ENCODE data around the gene FBXL15.

Gene FBXL15

GRCh38 chr10:102424916-102425315, 4.3 kb downstream of the FBXL15 start:
- no peak overlapping the region for H3K4me3 ChIP-seq (ENCODE audit: low read depth, low read length)

GRCh38 chr10:102425444-102425843, 4.8 kb downstream of the FBXL15 start:
- H3K4me3 ChIP-seq (ENCODE audit: low read depth, low read length) = no peak overlapping the region

- no peak overlapping the region for H3K4me3 ChIP-seq (ENCODE audit: low read depth, low read length)
These were observed 6.2 kb downstream of the FBXL15 start for GRCh38 chr10:102426803-102427287.

DNA sequence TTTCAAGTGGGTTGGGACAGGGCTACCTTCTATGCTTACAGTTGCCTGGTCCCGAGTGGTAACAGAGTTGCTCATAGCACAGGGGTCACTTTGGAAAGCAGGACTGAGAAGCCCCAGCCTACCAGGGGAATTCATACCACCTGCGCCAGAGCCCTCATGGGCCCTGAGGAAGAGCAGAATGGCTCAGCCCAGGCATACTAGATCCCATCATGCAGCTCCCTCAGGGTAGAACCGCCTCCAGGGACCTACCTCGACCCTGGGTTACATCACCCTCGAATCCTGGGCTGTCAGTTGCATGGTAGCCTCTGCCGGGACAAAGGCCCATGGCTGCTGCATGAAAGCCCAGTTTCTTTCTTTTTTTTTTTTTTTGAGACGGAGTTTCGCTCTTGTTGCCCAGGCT, 8.8 kb downstream of the FBXL15 start:
- no peak overlapping the region for H3K4me3 ChIP-seq (ENCODE audit: low read depth, low read length)

DNA sequence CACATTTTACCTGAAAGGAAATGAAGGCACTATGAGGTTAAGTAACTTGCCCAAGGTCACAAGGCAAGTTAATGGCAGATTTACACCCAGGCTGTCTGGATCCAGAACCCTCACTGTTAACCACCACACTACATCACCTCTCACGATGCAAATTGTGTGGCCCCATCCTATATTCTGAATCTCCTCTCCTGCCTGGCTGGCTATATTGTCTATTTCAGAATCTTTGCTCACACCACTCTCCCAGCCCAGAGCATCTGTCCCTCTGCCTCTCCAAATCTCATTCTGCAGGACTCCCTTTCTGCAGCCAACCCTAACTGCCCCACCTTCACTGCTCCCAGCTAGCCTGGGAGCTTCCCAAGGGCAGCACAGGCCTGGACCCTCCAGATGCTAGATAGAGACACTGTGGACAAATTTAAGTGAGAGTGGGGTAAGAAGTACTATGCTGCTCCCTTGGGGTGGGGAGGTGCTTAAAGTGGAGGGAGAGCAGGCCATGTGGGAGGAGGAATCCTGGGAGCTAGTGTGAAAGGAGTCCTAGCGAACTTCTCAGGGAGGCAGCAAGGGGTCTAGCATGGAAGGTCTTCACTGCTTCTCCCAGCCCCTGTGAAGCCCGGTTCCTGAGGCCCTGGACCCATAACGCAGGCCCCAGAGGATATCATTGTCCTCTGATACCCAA, 11.0 kb downstream of the FBXL15 start:
- H3K4me3 ChIP-seq (ENCODE audit: low read depth, low read length) = peak overlapping the region; percentile 78

GRCh38 chr10:102432162-102432950, 11.7 kb downstream of the FBXL15 start, which contains the start of gene CUEDC2:
Gene CUEDC2 (minus strand): TSS chr10:102432574. CDS start chr10:102425188, 7,386 bp downstream.
- H3K4me3 ChIP-seq (ENCODE audit: low read depth, low read length) = peak within 1 kb of the TSS; percentile 78

- no peak overlapping the region for H3K4me3 ChIP-seq (ENCODE audit: low read depth, low read length)
These were observed 13.0 kb downstream of the FBXL15 start for GRCh38 chr10:102433619-102434046.

GRCh38 chr10:102434394-102435132, 13.9 kb downstream of the FBXL15 start:
- peak overlapping the region; percentile 1 for H3K4me3 ChIP-seq (ENCODE audit: low read depth, low read length)

GRCh38 chr10:102435133-102435497, 14.5 kb downstream of the FBXL15 start:
- no peak overlapping the region for H3K4me3 ChIP-seq (ENCODE audit: low read depth, low read length)

DNA sequence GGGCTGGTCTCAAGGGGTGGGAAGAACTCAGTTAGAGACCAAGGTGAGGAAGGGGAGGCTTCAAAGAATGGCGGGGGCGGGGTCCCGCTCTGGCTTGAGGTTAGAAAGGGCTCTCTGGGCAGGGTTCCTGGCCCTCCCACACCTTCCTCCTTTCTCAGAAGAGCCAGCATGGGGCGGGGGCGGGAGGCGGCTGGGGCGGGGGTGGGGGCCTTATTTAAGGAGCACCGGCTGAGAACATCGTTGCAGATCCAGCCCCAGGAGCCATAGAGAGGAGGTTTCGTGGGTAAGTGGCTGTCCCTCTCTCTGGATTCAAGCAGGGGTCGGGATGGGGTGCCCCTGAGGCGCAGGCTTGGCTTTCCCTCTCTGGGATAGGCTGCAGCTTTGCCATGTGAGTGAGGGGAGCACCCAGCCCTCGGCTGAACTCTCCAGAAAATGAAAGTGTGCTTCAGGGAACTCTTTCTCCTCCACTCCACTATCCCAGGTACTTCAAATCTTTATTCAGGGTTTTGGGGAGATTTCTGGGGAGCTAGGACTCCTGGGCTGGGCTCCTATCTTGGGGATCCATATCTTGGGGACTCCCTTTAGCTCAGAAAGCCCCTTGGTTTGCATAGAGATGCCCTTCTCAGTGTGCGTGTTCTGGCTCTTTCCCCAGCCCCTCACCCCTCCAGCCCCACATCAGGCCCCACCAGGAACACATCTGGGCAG, 15.0 kb downstream of the FBXL15 start:
- no peak overlapping the region for H3K4me3 ChIP-seq (ENCODE audit: low read depth, low read length)

DNA sequence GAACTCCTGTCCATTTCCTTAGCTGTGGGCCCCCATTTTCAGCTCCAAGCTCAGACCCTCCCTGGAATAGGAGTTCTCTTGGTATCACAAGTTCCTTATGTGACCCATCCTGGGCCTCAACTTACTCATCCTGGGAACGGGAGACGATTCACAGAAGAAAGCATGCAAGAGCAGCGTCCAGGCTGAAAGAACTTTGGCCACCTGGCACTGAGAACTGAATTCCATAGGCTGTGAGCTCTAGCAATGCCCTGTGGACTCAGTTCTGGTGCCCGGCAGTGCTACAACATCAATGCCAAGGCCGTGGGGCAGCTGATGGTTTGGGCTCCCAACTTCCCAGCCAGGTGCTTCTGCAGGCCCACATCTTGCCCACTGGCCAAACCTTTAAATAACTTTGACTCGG, 15.7 kb downstream of the FBXL15 start:
- H3K4me3 ChIP-seq (ENCODE audit: low read depth, low read length) = no peak overlapping the region

- H3K4me3 ChIP-seq (ENCODE audit: low read depth, low read length) = no peak overlapping the region
These were observed 16.9 kb downstream of the FBXL15 start for GRCh38 chr10:102437515-102437914.

- H3K4me3 ChIP-seq (ENCODE audit: low read depth, low read length) = no peak overlapping the region
These were observed 17.7 kb downstream of the FBXL15 start for GRCh38 chr10:102438374-102438773.

- no peak overlapping the region for H3K4me3 ChIP-seq (ENCODE audit: low read depth, low read length)
These were observed 24.2 kb downstream of the FBXL15 start for GRCh38 chr10:102444851-102445250.

GRCh38 chr10:102449321-102450123, 28.9 kb downstream of the FBXL15 start:
- H3K4me3 ChIP-seq (ENCODE audit: low read depth, low read length) = peak overlapping the region; percentile 93

- peak overlapping the region; percentile 93 for H3K4me3 ChIP-seq (ENCODE audit: low read depth, low read length)
These were observed 29.4 kb downstream of the FBXL15 start for GRCh38 chr10:102450124-102450373.

DNA sequence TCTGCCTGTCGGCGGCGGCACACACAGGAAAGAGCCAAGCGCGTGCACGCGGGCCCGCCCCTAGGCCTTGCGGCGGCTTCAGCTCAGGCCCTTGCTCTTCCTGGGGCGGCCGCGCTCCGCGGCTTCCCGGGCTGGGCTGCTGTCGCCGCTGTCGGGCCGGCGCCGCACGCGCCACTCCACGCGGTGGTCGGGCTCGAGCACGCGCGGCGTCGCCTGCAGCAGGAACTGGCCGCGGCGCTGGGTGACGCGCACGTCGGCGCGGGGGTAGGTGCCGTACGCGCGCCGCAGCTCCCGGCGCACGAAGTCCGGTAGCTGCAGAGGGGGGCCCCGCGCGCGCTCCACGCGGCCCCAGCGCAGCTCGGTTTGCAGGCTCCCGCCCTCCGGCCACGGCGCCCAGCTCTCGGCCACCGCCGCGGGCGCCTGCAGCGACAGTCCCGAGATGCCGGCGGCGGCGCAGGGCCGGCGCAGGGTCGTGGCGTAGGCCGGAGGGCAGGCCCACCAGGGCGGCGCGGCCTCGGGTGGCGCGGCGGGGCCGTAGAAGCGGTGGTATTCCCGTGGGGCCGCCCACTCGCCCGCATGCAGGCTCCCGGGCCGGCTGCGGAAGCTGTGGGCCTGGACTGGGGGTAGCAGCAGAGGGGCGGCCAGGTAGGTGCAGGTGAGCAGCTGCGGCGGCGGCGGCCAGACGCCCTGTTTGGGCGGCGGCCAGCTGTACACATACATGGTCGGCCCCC, 29.9 kb downstream of the FBXL15 start:
- H3K4me3 ChIP-seq (ENCODE audit: low read depth, low read length) = peak overlapping the region; percentile 93

GRCh38 chr10:102451105-102451969, 30.7 kb downstream of the FBXL15 start, which contains the start of gene C10orf95:
Gene C10orf95 (minus strand): TSS chr10:102451543. CDS start chr10:102451093, 450 bp downstream.
- peak within 1 kb of the TSS; percentile 93 for H3K4me3 ChIP-seq (ENCODE audit: low read depth, low read length)
